Ishikawa (cell line): Measurements from ENCODE around the gene AQP2.

Experiments
- CEBPB ChIP-seq: IDR thresholded peaks from 2 replicates; pipeline ENCODE4 v1.6.1; 2012
- CREB1 ChIP-seq: IDR thresholded peaks from 2 replicates; pipeline ENCODE4 v1.6.1; 2012; ENCODE audit warnings: low read depth
- EGR1 ChIP-seq: IDR thresholded peaks from 2 replicates; pipeline ENCODE4 v1.6.1; 2012
- EP300 ChIP-seq: IDR thresholded peaks from 2 replicates; pipeline ENCODE4 v1.6.1; 2012; ENCODE audit warnings: borderline replicate concordance
- FOXM1 ChIP-seq: IDR thresholded peaks from 2 replicates; pipeline ENCODE4 v1.6.1; 2012; ENCODE audit warnings: low read depth, borderline replicate concordance
- MAX ChIP-seq: IDR thresholded peaks from 2 replicates; pipeline ENCODE4 v1.6.1; 2012
- NFIC ChIP-seq: IDR thresholded peaks from 2 replicates; pipeline ENCODE4 v1.6.1; 2012
- RAD21 ChIP-seq: IDR thresholded peaks from 2 replicates; pipeline ENCODE4 v1.6.1; 2012; ENCODE audit warnings: low read depth
- REST ChIP-seq: IDR thresholded peaks from 2 replicates; pipeline ENCODE4 v1.6.1; 2012; ENCODE audit warnings: low read depth, mild to moderate bottlenecking
- TAF1 ChIP-seq: IDR thresholded peaks from 2 replicates; pipeline ENCODE4 v1.6.1; 2012; ENCODE audit warnings: low read depth, mild to moderate bottlenecking
- TCF12 ChIP-seq: IDR thresholded peaks from 2 replicates; pipeline ENCODE4 v1.6.1; 2012; ENCODE audit warnings: low read depth
- TEAD4 ChIP-seq: IDR thresholded peaks from 2 replicates; pipeline ENCODE4 v1.6.1; 2012
- USF1 ChIP-seq: IDR thresholded peaks from 2 replicates; pipeline ENCODE4 v1.6.1; 2012
- YY1 ChIP-seq: IDR thresholded peaks from 2 replicates; pipeline ENCODE4 v1.6.1; 2012; ENCODE audit warnings: low read depth
- ZBTB7A ChIP-seq: IDR thresholded peaks from 2 replicates; pipeline ENCODE4 v1.6.1; 2012; ENCODE audit warnings: low read depth

AQP2 gene

GRCh38 chr12:49921299-49921698 is 29.2 kb upstream of the AQP2 start:
- TF ChIP-seq ZBTB7A = no peak
- TF ChIP-seq TCF12 = no peak
- TF ChIP-seq MAX = no peak
- no peak for TF ChIP-seq RAD21
- no peak for TF ChIP-seq EGR1
- TF ChIP-seq YY1 = no peak
- no peak for TF ChIP-seq REST
- TF ChIP-seq EP300 = no peak
- no peak for TF ChIP-seq NFIC
- no peak for TF ChIP-seq USF1
- no peak for TF ChIP-seq TAF1
- TF ChIP-seq FOXM1 = no peak
- no peak for TF ChIP-seq TEAD4
- no peak for TF ChIP-seq CEBPB
- no peak for TF ChIP-seq CREB1

GRCh38 chr12:49921936-49922335 is 28.6 kb upstream of the AQP2 start:
- TF ChIP-seq EGR1 (no peak), CREB1 (no peak), CEBPB (no peak), REST (no peak), MAX (no peak), TEAD4 (no peak), EP300 (no peak), NFIC (no peak), USF1 (no peak), FOXM1 (no peak), TCF12 (no peak), YY1 (no peak), RAD21 (no peak), ZBTB7A (no peak), TAF1 (no peak)

- no peak for TF ChIP-seq MAX
- no peak for TF ChIP-seq USF1
- TF ChIP-seq TAF1 = no peak
Measured at GRCh38 chr12:49922349-49923034, 28.0 kb upstream of the AQP2 start.

GRCh38 chr12:49923035-49923644 is 27.4 kb upstream of the AQP2 start:
- TF ChIP-seq TCF12 (no peak), EGR1 (no peak), USF1 (no peak), EP300 (no peak), NFIC (no peak)

- TF ChIP-seq CEBPB = no peak
- TF ChIP-seq TCF12 = no peak
- no peak for TF ChIP-seq YY1
- no peak for TF ChIP-seq EP300
- TF ChIP-seq REST = no peak
- no peak for TF ChIP-seq USF1
- TF ChIP-seq RAD21 = no peak
- TF ChIP-seq TAF1 = no peak
Measured at GRCh38 chr12:49923880-49924556, 26.5 kb upstream of the AQP2 start.
